ENCODE results near the gene MARCO. TPM values are rescaled to one million over a fixed set of nuclear protein-coding genes. Genes with fewer than 3 reads are reported as not detected.

MARCO gene
- total and polyA plus RNA-seq, 2 donors (not counting 3 experiments of a cell fraction or from before 2014, with no cell fraction given), result not detected

DNA sequence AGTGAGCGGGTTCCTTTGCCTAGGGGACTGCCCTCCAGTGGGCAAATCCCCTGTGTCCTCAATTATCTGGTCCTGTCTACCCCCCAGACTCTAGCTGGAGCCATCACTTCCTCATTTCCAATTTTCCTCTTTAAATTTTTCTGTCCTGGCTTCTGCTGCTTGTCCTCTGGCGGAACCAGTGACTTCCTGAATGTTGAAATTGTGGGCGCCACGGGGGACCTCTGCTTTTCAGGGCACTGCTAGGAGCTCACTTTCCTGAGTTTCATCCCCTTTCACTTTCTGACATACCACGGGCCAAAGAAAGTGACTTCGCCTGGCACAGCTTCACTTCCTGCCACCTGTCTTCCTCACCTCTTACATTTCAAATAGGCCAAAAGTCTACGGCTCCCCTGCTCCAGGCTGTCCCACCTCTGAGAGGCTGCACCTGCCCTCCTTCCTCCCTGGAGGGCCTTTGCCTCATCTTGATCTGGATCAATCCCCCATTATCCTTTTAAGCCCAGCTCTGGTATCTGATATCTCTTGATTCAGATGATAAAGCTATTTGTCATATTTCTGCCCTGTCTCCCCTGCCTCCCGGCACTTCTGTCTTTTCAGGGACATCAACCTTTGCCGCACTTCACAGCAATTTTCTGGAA, 1.4 kb upstream of the MARCO start:
- H3K4me3 ChIP-seq (replicated peaks in 1 of 3; ENCODE audit: insufficient read depth in 1 of 3, low read depth in 1 of 3, low read length in 3 of 3), result no peak overlapping the region
- CTCF ChIA-PET, result no interaction called here
- no TSS peak for BruUV-seq (replicated peaks)
- no peaks in the 10 kb centered on the region for H3K79me2 ChIP-seq (ENCODE audit: control insufficient read depth, insufficient read depth, low read length)
- no peaks in the 10 kb centered on the region for H4K20me1 ChIP-seq (replicated peaks; ENCODE audit: control insufficient read depth, extremely low read depth, insufficient read depth, low read length)
- dilution Hi-C loops (cut with MboI; ENCODE audit: extremely low pct_ligation_motif_present, low sequenced_read_pairs), result no loop called here
- H2AFZ ChIP-seq (ENCODE audit: low read depth, low read length), result no peak overlapping the region
- H3K4me2 ChIP-seq (ENCODE audit: insufficient read depth, low read length), result no peak overlapping the region
- H3K27me3 ChIP-seq (ENCODE audit: control insufficient read depth in 2 of 2, insufficient read depth in 2 of 2, low read length in 2 of 2), result no peaks in the 10 kb centered on the region
- H3K9ac ChIP-seq (replicated peaks; ENCODE audit: extremely low read depth, insufficient read depth, low read length), result no peak overlapping the region
- TF ChIP-seq EZH2 (IDR thresholded peaks at IDR 0.05; ENCODE audit: borderline replicate concordance, low read depth, low read length, severe bottlenecking), result no peak
- TF ChIP-seq MYC (IDR thresholded peaks at IDR 0.05; ENCODE audit: low read depth, low read length), result no peak
- TF ChIP-seq POLR2AphosphoS5 (IDR thresholded peaks at IDR 0.05; ENCODE audit: insufficient read depth, low read depth, low read length), result no peak
- no peak for TF ChIP-seq POLR2A (IDR thresholded peaks at IDR 0.05; ENCODE audit: low read depth, low read length)
- TF ChIP-seq FOS (IDR thresholded peaks at IDR 0.05; ENCODE audit: borderline replicate concordance, insufficient read depth, low read length), result no peak
- TF ChIP-seq, protein P1, sequence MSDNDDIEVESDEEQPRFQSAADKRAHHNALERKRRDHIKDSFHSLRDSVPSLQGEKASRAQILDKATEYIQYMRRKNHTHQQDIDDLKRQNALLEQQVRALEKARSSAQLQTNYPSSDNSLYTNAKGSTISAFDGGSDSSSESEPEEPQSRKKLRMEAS (IDR thresholded peaks at IDR 0.05; ENCODE audit: insufficient read depth, insufficient read length), result no peak
- TF ChIP-seq, protein P2, sequence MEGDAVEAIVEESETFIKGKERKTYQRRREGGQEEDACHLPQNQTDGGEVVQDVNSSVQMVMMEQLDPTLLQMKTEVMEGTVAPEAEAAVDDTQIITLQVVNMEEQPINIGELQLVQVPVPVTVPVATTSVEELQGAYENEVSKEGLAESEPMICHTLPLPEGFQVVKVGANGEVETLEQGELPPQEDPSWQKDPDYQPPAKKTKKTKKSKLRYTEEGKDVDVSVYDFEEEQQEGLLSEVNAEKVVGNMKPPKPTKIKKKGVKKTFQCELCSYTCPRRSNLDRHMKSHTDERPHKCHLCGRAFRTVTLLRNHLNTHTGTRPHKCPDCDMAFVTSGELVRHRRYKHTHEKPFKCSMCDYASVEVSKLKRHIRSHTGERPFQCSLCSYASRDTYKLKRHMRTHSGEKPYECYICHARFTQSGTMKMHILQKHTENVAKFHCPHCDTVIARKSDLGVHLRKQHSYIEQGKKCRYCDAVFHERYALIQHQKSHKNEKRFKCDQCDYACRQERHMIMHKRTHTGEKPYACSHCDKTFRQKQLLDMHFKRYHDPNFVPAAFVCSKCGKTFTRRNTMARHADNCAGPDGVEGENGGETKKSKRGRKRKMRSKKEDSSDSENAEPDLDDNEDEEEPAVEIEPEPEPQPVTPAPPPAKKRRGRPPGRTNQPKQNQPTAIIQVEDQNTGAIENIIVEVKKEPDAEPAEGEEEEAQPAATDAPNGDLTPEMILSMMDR (IDR thresholded peaks at IDR 0.05; ENCODE audit: extremely low read depth in 1 of 2, insufficient read depth in 1 of 2, low read depth in 1 of 2, low read length in 2 of 2), result no peak
- no peak for TF ChIP-seq GATA2 (IDR thresholded peaks at IDR 0.05; ENCODE audit: insufficient read depth, insufficient read length, low read depth, low read length)
- TF ChIP-seq JUN (IDR thresholded peaks at IDR 0.05; ENCODE audit: borderline replicate concordance, insufficient read depth, insufficient read length, low read depth), result no peak
- H3K9me1 ChIP-seq (replicated peaks; ENCODE audit: control insufficient read depth, extremely low read depth, insufficient read depth, low read length), result no peaks in the 10 kb centered on the region
- no peaks in the 10 kb centered on the region for H3K36me3 ChIP-seq (ENCODE audit: control insufficient read depth in 2 of 2, extremely low read depth in 1 of 2, insufficient read depth in 2 of 2, low read length in 2 of 2)
- no peaks in the 10 kb centered on the region for H3K4me1 ChIP-seq (ENCODE audit: control insufficient read depth, extremely low read depth, insufficient read depth, low read length)
- POLR2A ChIA-PET, result no interaction called here
- no peak for FAIRE-seq
- no peak for DNase-seq (ENCODE audit: low read depth, low spot score)
- no peaks in the 10 kb centered on the region for H3K9me3 ChIP-seq (replicated peaks; ENCODE audit: control insufficient read depth, insufficient read depth, low read length)
- no peak overlapping the region for H3K27ac ChIP-seq (ENCODE audit: insufficient read depth, low read depth, low read length)
- intact Hi-C loops (cut with micrococcal nuclease), result no loop called here
